ENCODE measurements around the gene RAD23B.

DNA sequence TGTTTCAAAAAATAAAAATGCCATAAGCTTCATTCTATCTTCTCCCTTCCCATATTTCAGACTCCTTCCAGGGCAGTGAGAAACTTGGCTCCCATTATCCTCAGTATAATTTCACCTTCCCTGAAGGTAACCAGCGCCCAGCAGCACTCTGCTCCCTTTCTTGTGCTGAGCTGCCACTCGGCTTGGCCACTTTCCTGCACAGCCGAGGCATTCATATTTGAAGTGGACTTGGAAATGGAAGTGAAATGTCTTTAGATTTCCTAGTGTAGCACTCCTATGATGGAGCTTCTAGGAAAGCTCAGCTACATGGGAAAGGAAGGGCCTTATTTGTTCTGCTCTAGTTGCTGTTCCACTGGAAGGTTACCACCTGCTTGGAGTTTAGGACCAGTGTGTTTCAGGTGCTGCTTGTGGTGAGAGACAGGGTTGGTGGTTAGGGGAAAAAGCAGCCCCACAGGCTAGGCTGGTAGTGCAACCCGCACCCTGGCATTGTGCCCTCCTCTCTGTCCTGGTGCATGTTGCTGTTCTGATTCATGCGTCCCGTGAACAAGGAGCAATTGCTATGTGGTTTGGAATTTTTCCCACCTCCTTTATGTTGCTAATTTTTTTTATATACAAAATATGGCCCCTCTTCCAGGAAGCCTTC, 53.8 kb downstream of the RAD23B start:
- TF ChIP-seq, protein P1, sequence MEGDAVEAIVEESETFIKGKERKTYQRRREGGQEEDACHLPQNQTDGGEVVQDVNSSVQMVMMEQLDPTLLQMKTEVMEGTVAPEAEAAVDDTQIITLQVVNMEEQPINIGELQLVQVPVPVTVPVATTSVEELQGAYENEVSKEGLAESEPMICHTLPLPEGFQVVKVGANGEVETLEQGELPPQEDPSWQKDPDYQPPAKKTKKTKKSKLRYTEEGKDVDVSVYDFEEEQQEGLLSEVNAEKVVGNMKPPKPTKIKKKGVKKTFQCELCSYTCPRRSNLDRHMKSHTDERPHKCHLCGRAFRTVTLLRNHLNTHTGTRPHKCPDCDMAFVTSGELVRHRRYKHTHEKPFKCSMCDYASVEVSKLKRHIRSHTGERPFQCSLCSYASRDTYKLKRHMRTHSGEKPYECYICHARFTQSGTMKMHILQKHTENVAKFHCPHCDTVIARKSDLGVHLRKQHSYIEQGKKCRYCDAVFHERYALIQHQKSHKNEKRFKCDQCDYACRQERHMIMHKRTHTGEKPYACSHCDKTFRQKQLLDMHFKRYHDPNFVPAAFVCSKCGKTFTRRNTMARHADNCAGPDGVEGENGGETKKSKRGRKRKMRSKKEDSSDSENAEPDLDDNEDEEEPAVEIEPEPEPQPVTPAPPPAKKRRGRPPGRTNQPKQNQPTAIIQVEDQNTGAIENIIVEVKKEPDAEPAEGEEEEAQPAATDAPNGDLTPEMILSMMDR (IDR thresholded peaks at IDR 0.05; ENCODE audit: low read depth, low read length): no peak
- no peak for TF ChIP-seq EZH2phosphoT487 (IDR thresholded peaks at IDR 0.05; ENCODE audit: low read depth)
